HG02840 (cell line): ENCODE results near the gene DUSP7.

Experiments
- ATAC-seq: cut with Tn5 transposase; IDR thresholded peaks from one replicate; pipeline ENCODE4 v1.9.1; 2021; ENCODE audit warnings: mild to moderate bottlenecking, moderate library complexity, moderate number of reproducible peaks; ENCODE audit not compliant: unreplicated experiment, low FRiP score

The DUSP7 gene

GRCh38 chr3:52087731-52088130 is 31.4 kb upstream of the DUSP7 start:
- ATAC-seq: no peak

GRCh38 chr3:52086976-52087663 is 30.7 kb upstream of the DUSP7 start:
- no peak for ATAC-seq

GRCh38 chr3:52086461-52086860 is 30.1 kb upstream of the DUSP7 start:
- ATAC-seq: no peak

- ATAC-seq: no peak
Observed at GRCh38 chr3:52085681-52086282, 29.4 kb upstream of the DUSP7 start.

GRCh38 chr3:52084954-52085680 is 28.7 kb upstream of the DUSP7 start:
- ATAC-seq: no peak

- no peak for ATAC-seq
Observed at GRCh38 chr3:52084216-52084945, 28.0 kb upstream of the DUSP7 start.

GRCh38 chr3:52083556-52084087 is 27.3 kb upstream of the DUSP7 start:
- no peak for ATAC-seq

- ATAC-seq: no peak
Observed at GRCh38 chr3:52082951-52083350, 26.6 kb upstream of the DUSP7 start.

- no peak for ATAC-seq
Observed at GRCh38 chr3:52080830-52081719, 24.7 kb upstream of the DUSP7 start.

GRCh38 chr3:52079958-52080357 is 23.6 kb upstream of the DUSP7 start:
- ATAC-seq: no peak

GRCh38 chr3:52078781-52079560 is 22.6 kb upstream of the DUSP7 start:
- ATAC-seq: no peak

GRCh38 chr3:52077925-52078324 is 21.6 kb upstream of the DUSP7 start:
- ATAC-seq: no peak

GRCh38 chr3:52076896-52077780 is 20.8 kb upstream of the DUSP7 start:
- ATAC-seq: no peak

- no peak for ATAC-seq
Observed at GRCh38 chr3:52073490-52073889, 17.1 kb upstream of the DUSP7 start.

- no peak for ATAC-seq
Observed at GRCh38 chr3:52072471-52072870, 16.1 kb upstream of the DUSP7 start.

- ATAC-seq: no peak
Observed at GRCh38 chr3:52072020-52072419, 15.6 kb upstream of the DUSP7 start.

GRCh38 chr3:52070724-52071621 is 14.6 kb upstream of the DUSP7 start:
- ATAC-seq: no peak
